ENCODE measurements around the gene USP6NL.

DNA sequence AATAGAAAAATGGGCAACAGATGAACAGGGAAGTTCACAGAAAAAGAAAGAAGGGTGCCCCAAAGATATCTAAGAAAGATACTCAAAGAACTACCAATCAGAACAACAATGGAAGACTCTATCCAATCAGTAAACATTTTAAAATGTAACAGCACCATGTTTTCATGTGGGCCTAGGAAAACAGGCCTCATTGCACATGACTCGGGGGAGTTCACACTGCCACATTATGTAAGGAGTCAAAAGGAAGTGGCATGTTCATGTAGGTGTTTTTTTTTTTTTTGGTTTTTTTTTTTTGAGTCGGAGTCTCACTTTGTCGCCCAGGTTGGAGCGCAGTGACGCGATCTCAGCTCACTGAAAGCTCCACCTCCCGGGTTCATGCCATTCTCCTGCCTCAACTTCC lies 132.2 kb downstream of the USP6NL start:
- TF ChIP-seq POLR2A (IDR thresholded peaks at IDR 0.05; ENCODE audit: low read length) = no peak
- no peak for TF ChIP-seq GATA1 (IDR thresholded peaks at IDR 0.05; ENCODE audit: low read depth, low read length)

Data from erythroblast (primary cell).